IMR-90 (cell line): ENCODE data around the gene EPB41L2. TPM values are rescaled to one million over a fixed set of nuclear protein-coding genes. Genes with fewer than 3 reads are reported as not detected.

Source experiments
- ATAC-seq: fragments of 200-7000 bp; cut with Tn5 transposase; 2 replicates; pipeline ENCODE4 v1.9.1; 2020; ENCODE audit warnings: low read depth, mild to moderate bottlenecking, moderate library complexity
- BruUV-seq: library from RNA; stranded (reverse); fragments of 400-500 nt; replicated peaks from 2 replicates; lab custom pipeline; 2021; lab: Mats Ljungman, UMichigan
- CTCF ChIA-PET: fragments of 300-600 bp; formaldehyde crosslinking; extraction: SDS; loops from one replicate; lab custom pipeline; 2021; ENCODE audit warnings: antibody characterized with exemption; lab: Yijun Ruan, JAX
- POLR2A ChIA-PET: fragments of 300-600 bp; sonication (Branson Sonifier 250); formaldehyde crosslinking; loops from one replicate; lab custom pipeline; 2022; ENCODE audit warnings: antibody characterized with exemption; ENCODE audit not compliant: unreplicated experiment; lab: Charles Lee
- DNase-seq: peaks from one replicate; pipeline ENCODE4 v3.0.0; 2013
- H2AFZ ChIP-seq: replicated peaks from 2 replicates; pipeline ENCODE3; 2013; ENCODE audit warnings: low read length, mild to moderate bottlenecking; ENCODE audit not compliant: poor library complexity
- H2AK5ac ChIP-seq: 2 replicates; pipeline ENCODE4 v1.6.1; 2013; ENCODE audit warnings: low read depth, low read length, inconsistent platforms
- H2AK9ac ChIP-seq: replicated peaks from 2 replicates; pipeline ENCODE3; 2013; ENCODE audit warnings: mild to moderate bottlenecking, low read depth, low read length, moderate library complexity; ENCODE audit not compliant: poor library complexity
- H2BK120ac ChIP-seq: 2 replicates; pipeline ENCODE4 v1.6.1; 2013; ENCODE audit warnings: low read depth, low read length, inconsistent platforms
- H2BK15ac ChIP-seq: 3 replicates; pipeline ENCODE4 v1.6.1; 2013; ENCODE audit warnings: low read depth, low read length, inconsistent platforms
- H2BK20ac ChIP-seq: 2 replicates; pipeline ENCODE4 v1.6.1; 2013; ENCODE audit warnings: low read depth, mild to moderate bottlenecking, inconsistent platforms, low read length, moderate library complexity
- H2BK5ac ChIP-seq: 2 replicates; pipeline ENCODE4 v1.6.1; 2013; ENCODE audit warnings: mild to moderate bottlenecking, low read depth, low read length, inconsistent platforms; ENCODE audit not compliant: poor library complexity, severe bottlenecking
- H3K14ac ChIP-seq: replicated peaks from 2 replicates; pipeline ENCODE4 v1.6.1; 2013; ENCODE audit warnings: low read depth, low read length, inconsistent platforms
- H3K18ac ChIP-seq: 2 replicates; pipeline ENCODE4 v1.6.1; 2013; ENCODE audit warnings: low read depth, low read length, control low read depth
- H3K23ac ChIP-seq: 2 replicates; pipeline ENCODE4 v1.6.1; 2013; ENCODE audit warnings: low read depth, low read length, inconsistent platforms
- H3K27ac ChIP-seq: 2 replicates; pipeline ENCODE4 v1.5.1; 2013; ENCODE audit warnings: mild to moderate bottlenecking, control low read depth, low read length; ENCODE audit not compliant: insufficient read depth
- H3K27me3 ChIP-seq: 2 replicates; pipeline ENCODE4 v1.6.1; 2013; ENCODE audit warnings: low read length; ENCODE audit not compliant: control insufficient read depth, insufficient read depth
- H3K36me3 ChIP-seq: 2 replicates; pipeline ENCODE4 v1.6.1; 2013; ENCODE audit warnings: low read length, mixed read lengths; ENCODE audit not compliant: control insufficient read depth, insufficient read depth
- H3K4ac ChIP-seq: 2 replicates; pipeline ENCODE4 v1.6.1; 2013; ENCODE audit warnings: low read depth, low read length, inconsistent platforms
- H3K4me1 ChIP-seq: 2 replicates; pipeline ENCODE4 v1.6.1; 2013; ENCODE audit warnings: low read length, mixed read lengths; ENCODE audit not compliant: control insufficient read depth, insufficient read depth
- H3K4me2 ChIP-seq: 2 replicates; pipeline ENCODE4 v1.6.1; 2013; ENCODE audit warnings: low read depth, mild to moderate bottlenecking, control low read depth, low read length, moderate library complexity
- H3K4me3 ChIP-seq: 2 replicates; pipeline ENCODE4 v1.5.1; 2013; ENCODE audit warnings: low read depth, mild to moderate bottlenecking, control low read depth, low read length, moderate library complexity; ENCODE audit not compliant: insufficient read depth
- H3K56ac ChIP-seq: 2 replicates; pipeline ENCODE4 v1.6.1; 2013; ENCODE audit warnings: low read length, inconsistent platforms; ENCODE audit not compliant: insufficient read depth; ENCODE audit errors: extremely low read depth
- H3K79me1 ChIP-seq, 2 experiments: 2 replicates each; pipeline ENCODE4 v1.6.1; 2013; ENCODE audit warnings: low read length in 2 of 2, inconsistent platforms in 1 of 2, low read depth in 1 of 2
- H3K9ac ChIP-seq: 2 replicates; pipeline ENCODE4 v1.6.1; 2013; ENCODE audit warnings: low read depth, low read length, control low read depth
- H3K9me1 ChIP-seq: 2 replicates; pipeline ENCODE4 v1.6.1; 2013; ENCODE audit warnings: low read length, inconsistent platforms; ENCODE audit not compliant: insufficient read depth
- H3K9me3 ChIP-seq: 2 replicates; pipeline ENCODE4 v1.6.1; 2013; ENCODE audit warnings: low read length; ENCODE audit not compliant: control insufficient read depth, insufficient read depth
- H4K20me1 ChIP-seq: 2 replicates; pipeline ENCODE4 v1.6.1; 2013; ENCODE audit warnings: low read length, inconsistent platforms; ENCODE audit not compliant: insufficient read depth
- H4K5ac ChIP-seq: 2 replicates; pipeline ENCODE4 v1.6.1; 2013; ENCODE audit warnings: mild to moderate bottlenecking, low read depth, low read length, control low read depth
- H4K8ac ChIP-seq, 2 experiments: 2 replicates each; pipeline ENCODE4 v1.6.1; 2013; ENCODE audit warnings: low read depth in 2 of 2, low read length in 2 of 2, control low read depth in 1 of 2, inconsistent platforms in 1 of 2
- H4K91ac ChIP-seq: 2 replicates; pipeline ENCODE4 v1.6.1; 2013; ENCODE audit warnings: low read depth, low read length, inconsistent platforms; ENCODE audit not compliant: insufficient read depth
- BHLHE40 ChIP-seq: fragments of 150-350 bp; IDR thresholded peaks from 2 replicates; pipeline ENCODE4 v1.6.1; 2016; ENCODE audit warnings: mild to moderate bottlenecking, low read depth, low read length
- CEBPB ChIP-seq: IDR thresholded peaks from 2 replicates; pipeline ENCODE4 v1.6.1; 2012; ENCODE audit warnings: low read depth, low read length, improper control_type of control experiment
- CHD1 ChIP-seq: IDR thresholded peaks from 2 replicates; pipeline ENCODE4 v1.6.1; 2012; ENCODE audit warnings: low read depth, low read length, improper control_type of control experiment
- ELK1 ChIP-seq: fragments of 150-350 bp; IDR thresholded peaks from 2 replicates; pipeline ENCODE4 v1.6.1; 2016; ENCODE audit warnings: low read depth, mild to moderate bottlenecking, low read length, moderate library complexity, borderline replicate concordance
- FOS ChIP-seq: fragments of 150-350 bp; IDR thresholded peaks from 2 replicates; pipeline ENCODE4 v1.6.1; 2016; ENCODE audit warnings: low read depth, low read length
- MAFK ChIP-seq: IDR thresholded peaks from 2 replicates; pipeline ENCODE4 v1.6.1; 2012; ENCODE audit warnings: low read depth, low read length, improper control_type of control experiment
- MAZ ChIP-seq: IDR thresholded peaks from 2 replicates; pipeline ENCODE4 v1.6.1; 2012; ENCODE audit warnings: low read depth, mild to moderate bottlenecking, low read length, improper control_type of control experiment, moderate library complexity, borderline replicate concordance
- MXI1 ChIP-seq: IDR thresholded peaks from 2 replicates; pipeline ENCODE4 v1.6.1; 2012; ENCODE audit warnings: low read depth, mild to moderate bottlenecking, low read length, moderate library complexity, borderline replicate concordance
- NFE2L2 ChIP-seq: fragments of 150-350 bp; IDR thresholded peaks from 2 replicates; pipeline ENCODE4 v1.6.1; 2016; ENCODE audit warnings: low read depth, mild to moderate bottlenecking, low read length
- POLR2A ChIP-seq: IDR thresholded peaks from 2 replicates; pipeline ENCODE4 v1.6.1; 2012; ENCODE audit warnings: mild to moderate bottlenecking, low read depth, low read length
- RAD21 ChIP-seq: IDR thresholded peaks from 2 replicates; pipeline ENCODE4 v1.6.1; 2012; ENCODE audit warnings: low read length, improper control_type of control experiment
- SMC3 ChIP-seq: fragments of 150-350 bp; IDR thresholded peaks from 2 replicates; pipeline ENCODE4 v1.6.1; 2016; ENCODE audit warnings: low read depth, mild to moderate bottlenecking, antibody characterized with exemption, low read length, moderate library complexity
- USF2 ChIP-seq: fragments of 150-350 bp; IDR thresholded peaks from 2 replicates; pipeline ENCODE4 v1.6.1; 2017; ENCODE audit warnings: mild to moderate bottlenecking, antibody characterized with exemption, low read length, low read depth
- WGBS, 2 experiments: methylation state at CpG; one replicate each; pipeline versions ENCODE4 v1.1.5 to v1.1.7; 2013; ENCODE audit warnings: missing lambda C conversion rate in 2 of 2; ENCODE audit not compliant: insufficient read length in 1 of 2; ENCODE audit errors: extremely low coverage in 2 of 2; 5-methylcytosine and 5-hydroxymethylcytosine counted together
- dilution Hi-C: fragments of 300-500 bp; cut with HindIII; formaldehyde crosslinking; loops from one replicate; pipeline ENCODE4 v1.14.3; 2018; ENCODE audit warnings: low sequenced_read_pairs; ENCODE audit not compliant: unreplicated experiment
- in situ Hi-C: fragments of 300-500 bp; cut with MboI; formaldehyde crosslinking; loops from 3 replicates; pipeline ENCODE4 v1.14.3; 2019; ENCODE audit warnings: low sequenced_read_pairs, inconsistent platforms, mixed read lengths
- intact Hi-C: fragments of 100-400 bp; cut with micrococcal nuclease; formaldehyde crosslinking; loops from 2 replicates; pipeline ENCODE4 v1.10.0; 2022
- polyA plus RNA-seq, 3 experiments: library from polyadenylated mRNA; depleted of rRNA; stranded (reverse); fragments of >200 nt; gene quantifications; 2 replicates each; pipeline ENCODE4 v1.2.3, GENCODE V29; 2012; ENCODE audit warnings: low replicate concordance in 1 of 3
- total RNA-seq: library from RNA; depleted of rRNA; stranded (reverse); fragments of >200 nt; gene quantifications from 2 replicates; pipeline ENCODE4 v1.2.3, GENCODE V29; 2012

Gene EPB41L2
- total and polyA plus RNA-seq, 2 of the 4 experiments (the other 2 are of a cell fraction), result 85.7 to 99.8 TPM

- H2AK9ac ChIP-seq, result no peak overlapping the region
- H3K18ac ChIP-seq, result no peak overlapping the region
- no peak overlapping the region for H2BK120ac ChIP-seq
- no peaks in the 10 kb centered on the region for H3K36me3 ChIP-seq
- CTCF ChIA-PET, result interaction anchor here (0.7 to 1.1 kb wide), 2 partner anchors 11 to 22 kb away, joined by 3 read pairs; no protein-coding TSS in a partner anchor
- TF ChIP-seq ELK1 (no peak), CEBPB (no peak), USF2 (no peak), MAZ (no peak), MXI1 (no peak), SMC3 (no peak), MAFK (no peak), CHD1 (no peak), BHLHE40 (no peak), POLR2A (no peak), NFE2L2 (no peak), RAD21 (no peak), FOS (no peak)
- no peak overlapping the region for H3K4ac ChIP-seq
- H3K4me3 ChIP-seq, result no peak overlapping the region
- no CpG with 5 or more reads among the region's 3 CpGs for WGBS, 2 experiments
- no peak overlapping the region for H2AFZ ChIP-seq
- H2BK5ac ChIP-seq, result no peak overlapping the region
- no peaks in the 10 kb centered on the region for H3K27me3 ChIP-seq
- no peak overlapping the region for H3K56ac ChIP-seq
- DNase-seq, result peak; percentile 59
- no peak overlapping the region for H3K27ac ChIP-seq
- peak overlapping the region; percentile 41; the same call in 1 of the 2 replicates for H3K4me2 ChIP-seq
- in situ Hi-C loops, result no loop called here
- no peak overlapping the region for H3K9ac ChIP-seq
- H3K79me1 ChIP-seq, result peaks cover 35 to 59% of the 10 kb centered on the region in 2 experiments
- H4K91ac ChIP-seq, result no peak overlapping the region
- peaks cover 5% of the 10 kb centered on the region; the same call in 1 of the 2 replicates for H3K4me1 ChIP-seq
- peaks cover 6% of the 10 kb centered on the region; the same call in 1 of the 2 replicates for H3K9me1 ChIP-seq
- peaks cover 36% of the 10 kb centered on the region for H4K20me1 ChIP-seq
- H3K23ac ChIP-seq, result peak overlapping the region; percentile 31; the same call in 1 of the 2 replicates
- H2BK20ac ChIP-seq, result no peak overlapping the region
- peak; percentile 50 for ATAC-seq
- no peak overlapping the region for H4K5ac ChIP-seq
- H4K8ac ChIP-seq, result 0 out of 4 replicates have a peak overlapping the region, but pooled peaks of 1 of the 2 experiments have one; percentile 6
- dilution Hi-C loops, result no loop called here
- H3K9me3 ChIP-seq, result no peaks in the 10 kb centered on the region
- H2AK5ac ChIP-seq, result no peak overlapping the region
- POLR2A ChIA-PET, result no interaction called here
- H3K14ac ChIP-seq, result peak overlapping the region; percentile 12; the same call in 1 of the 2 replicates
- H2BK15ac ChIP-seq, result no peak overlapping the region
- intact Hi-C loops, result no loop called here
- BruUV-seq, result no TSS peak
These were observed 47.3 kb downstream of the EPB41L2 start for GRCh38 chr6:131015630-131016263.
